Ammon's horn (tissue), 1 donor: ENCODE measurements around the gene GAPDH.
A peak's percentile ranks its signal among the peaks of the same experiment; 100 is the strongest.
"Not testable (repeated sequence)": the region's sequence is repeated elsewhere in the genome, so short reads cannot be mapped to it uniquely, and the experiment has no call there.

Experiments used
- DNase-seq: peaks from one replicate; pipeline ENCODE4 v3.0.0-alpha.2; 2016; ENCODE audit warnings: low spot score

Gene GAPDH

GRCh38 chr12:6563448-6564050 lies 29.2 kb downstream of the GAPDH start:
- DNase-seq = no peak

GRCh38 chr12:6567112-6567670 lies 32.9 kb downstream of the GAPDH start:
- DNase-seq = no peak

- DNase-seq = no peak
These were observed 35.0 kb downstream of the GAPDH start for GRCh38 chr12:6569312-6569711.

- DNase-seq = no peak
These were observed 35.5 kb downstream of the GAPDH start for GRCh38 chr12:6569786-6570185.

GRCh38 chr12:6570264-6570887 lies 36.1 kb downstream of the GAPDH start:
- DNase-seq = peak; percentile 24

GRCh38 chr12:6573001-6573400 lies 38.7 kb downstream of the GAPDH start:
- no peak for DNase-seq

- no peak for DNase-seq
These were observed 40.4 kb downstream of the GAPDH start for GRCh38 chr12:6574576-6575295.

GRCh38 chr12:6575648-6576047 lies 41.3 kb downstream of the GAPDH start:
- no peak for DNase-seq

- no peak for DNase-seq
These were observed 47.9 kb downstream of the GAPDH start for GRCh38 chr12:6582196-6582595.

GRCh38 chr12:6582959-6583358 lies 48.6 kb downstream of the GAPDH start:
- DNase-seq = no peak

- no peak for DNase-seq
These were observed 50.0 kb downstream of the GAPDH start for GRCh38 chr12:6584293-6584692.

GRCh38 chr12:6586569-6586968 lies 52.3 kb downstream of the GAPDH start:
- DNase-seq = not testable (repeated sequence)
